Measurements from ENCODE around the gene LRRC75A.

GRCh38 chr17:16482253-16482652 lies 9.7 kb downstream of the LRRC75A start:
- TF ChIP-seq, protein P1, sequence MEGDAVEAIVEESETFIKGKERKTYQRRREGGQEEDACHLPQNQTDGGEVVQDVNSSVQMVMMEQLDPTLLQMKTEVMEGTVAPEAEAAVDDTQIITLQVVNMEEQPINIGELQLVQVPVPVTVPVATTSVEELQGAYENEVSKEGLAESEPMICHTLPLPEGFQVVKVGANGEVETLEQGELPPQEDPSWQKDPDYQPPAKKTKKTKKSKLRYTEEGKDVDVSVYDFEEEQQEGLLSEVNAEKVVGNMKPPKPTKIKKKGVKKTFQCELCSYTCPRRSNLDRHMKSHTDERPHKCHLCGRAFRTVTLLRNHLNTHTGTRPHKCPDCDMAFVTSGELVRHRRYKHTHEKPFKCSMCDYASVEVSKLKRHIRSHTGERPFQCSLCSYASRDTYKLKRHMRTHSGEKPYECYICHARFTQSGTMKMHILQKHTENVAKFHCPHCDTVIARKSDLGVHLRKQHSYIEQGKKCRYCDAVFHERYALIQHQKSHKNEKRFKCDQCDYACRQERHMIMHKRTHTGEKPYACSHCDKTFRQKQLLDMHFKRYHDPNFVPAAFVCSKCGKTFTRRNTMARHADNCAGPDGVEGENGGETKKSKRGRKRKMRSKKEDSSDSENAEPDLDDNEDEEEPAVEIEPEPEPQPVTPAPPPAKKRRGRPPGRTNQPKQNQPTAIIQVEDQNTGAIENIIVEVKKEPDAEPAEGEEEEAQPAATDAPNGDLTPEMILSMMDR (IDR thresholded peaks at IDR 0.05; ENCODE audit: extremely low read depth in 1 of 2, insufficient read depth in 1 of 2, low read depth in 1 of 2, low read length in 2 of 2), result no peak
- TF ChIP-seq POLR2A (IDR thresholded peaks at IDR 0.05; ENCODE audit: low read depth, low read length), result no peak
- no peak for TF ChIP-seq EZH2 (IDR thresholded peaks at IDR 0.05; ENCODE audit: borderline replicate concordance, low read depth, low read length, severe bottlenecking)
- no peak for TF ChIP-seq POLR2AphosphoS5 (IDR thresholded peaks at IDR 0.05; ENCODE audit: insufficient read depth, low read depth, low read length)

Data from endothelial cell of umbilical vein (primary cell).